Measurements from ENCODE around the gene TEX53.

The TEX53 gene

GRCh38 chr9:114657705-114658104 is at the start of gene TEX53:
TEX53 (minus strand) TSS chr9:114657805; CDS start chr9:114657774, 31 bp downstream.
- peaks cover 3% of the 10 kb centered on the region for H3K4me1 ChIP-seq (ENCODE audit: insufficient read depth, poor library complexity, severe bottlenecking)
- ATAC-seq (ENCODE audit: low read depth) (no peak), DNase-seq (ENCODE audit: low spot score) (no peak)
- H3K27ac ChIP-seq (ENCODE audit: poor library complexity, severe bottlenecking), result no peak within 1 kb of the TSS
- no peaks in the 10 kb centered on the region for H3K9me3 ChIP-seq (ENCODE audit: severe bottlenecking)
- no peaks in the 10 kb centered on the region for H3K36me3 ChIP-seq (ENCODE audit: low read depth)
- no peaks in the 10 kb centered on the region for H3K27me3 ChIP-seq (ENCODE audit: insufficient read depth, poor library complexity, severe bottlenecking)
- H3K4me3 ChIP-seq (ENCODE audit: severe bottlenecking), result no peak within 1 kb of the TSS
- no peak for TF ChIP-seq CTCF (IDR thresholded peaks at IDR 0.05; ENCODE audit: poor library complexity, severe bottlenecking)

DNA sequence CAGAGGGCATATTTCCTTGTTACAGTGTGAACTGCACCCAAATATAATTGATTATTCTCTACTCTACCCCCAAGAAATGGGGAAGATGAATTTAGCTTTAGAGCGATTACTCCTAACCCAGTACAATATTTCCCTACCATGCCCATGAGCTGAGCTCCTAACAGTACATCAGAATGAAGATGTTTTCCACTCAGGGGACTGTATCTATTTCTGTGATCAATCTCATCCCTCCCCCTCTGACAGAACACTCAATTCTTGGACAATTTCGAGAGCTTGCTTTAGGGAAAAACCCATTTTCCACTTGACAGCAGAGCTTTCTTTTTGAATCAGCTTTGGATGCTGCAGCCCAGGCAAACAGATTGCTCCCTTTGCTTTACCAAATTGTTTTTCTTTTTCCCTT is 49.1 kb upstream of the TEX53 start:
- DNase-seq (ENCODE audit: low spot score) (no peak), ATAC-seq (ENCODE audit: low read depth) (no peak)

GRCh38 chr9:114701988-114702387 is 44.4 kb upstream of the TEX53 start:
- Histone ChIP-seq H3K27me3 (ENCODE audit: insufficient read depth, poor library complexity, severe bottlenecking) (no peaks in the 10 kb centered on the region), H3K9me3 (ENCODE audit: severe bottlenecking) (no peaks in the 10 kb centered on the region), H3K4me1 (ENCODE audit: insufficient read depth, poor library complexity, severe bottlenecking) (no peaks in the 10 kb centered on the region), H3K27ac (ENCODE audit: poor library complexity, severe bottlenecking) (no peak overlapping the region), H3K4me3 (ENCODE audit: severe bottlenecking) (no peak overlapping the region), H3K36me3 (ENCODE audit: low read depth) (no peaks in the 10 kb centered on the region)
- TF ChIP-seq CTCF (IDR thresholded peaks at IDR 0.05; ENCODE audit: poor library complexity, severe bottlenecking), result no peak
- no peak for ATAC-seq (ENCODE audit: low read depth)
- no peak for DNase-seq (ENCODE audit: low spot score)

More for the DNA sequence above, 49.1 kb upstream of the TEX53 start:
- Histone ChIP-seq H3K27me3 (ENCODE audit: insufficient read depth, poor library complexity, severe bottlenecking) (no peaks in the 10 kb centered on the region), H3K9me3 (ENCODE audit: severe bottlenecking) (no peaks in the 10 kb centered on the region), H3K4me1 (ENCODE audit: insufficient read depth, poor library complexity, severe bottlenecking) (no peaks in the 10 kb centered on the region), H3K27ac (ENCODE audit: poor library complexity, severe bottlenecking) (no peak overlapping the region), H3K4me3 (ENCODE audit: severe bottlenecking) (no peak overlapping the region), H3K36me3 (ENCODE audit: low read depth) (no peaks in the 10 kb centered on the region)
- no peak for TF ChIP-seq CTCF (IDR thresholded peaks at IDR 0.05; ENCODE audit: poor library complexity, severe bottlenecking)

DNA sequence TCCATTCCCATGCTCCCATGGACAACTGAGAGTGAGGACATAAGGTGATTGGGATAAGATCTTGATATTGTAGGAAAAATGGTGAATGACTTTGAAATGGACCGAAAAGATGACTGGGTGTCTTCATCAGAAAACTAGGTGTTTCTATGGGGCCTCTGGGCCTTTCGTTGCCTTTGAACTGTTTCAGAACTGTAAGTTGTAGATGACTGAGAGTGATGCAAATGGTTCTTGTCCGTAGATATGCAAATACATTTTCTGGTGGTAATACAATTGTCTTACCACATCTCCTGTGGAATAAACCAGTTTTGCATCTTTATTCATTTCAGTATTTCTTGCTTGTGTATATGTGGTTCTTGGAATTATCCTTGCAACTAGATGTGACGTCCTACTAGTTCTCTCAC is 40.3 kb upstream of the TEX53 start:
- ATAC-seq (ENCODE audit: low read depth), result no peak
- Histone ChIP-seq H3K9me3 (ENCODE audit: severe bottlenecking) (no peaks in the 10 kb centered on the region), H3K36me3 (ENCODE audit: low read depth) (no peaks in the 10 kb centered on the region), H3K4me3 (ENCODE audit: severe bottlenecking) (no peak overlapping the region), H3K27ac (ENCODE audit: poor library complexity, severe bottlenecking) (no peak overlapping the region), H3K4me1 (ENCODE audit: insufficient read depth, poor library complexity, severe bottlenecking) (peaks cover 12% of the 10 kb centered on the region), H3K27me3 (ENCODE audit: insufficient read depth, poor library complexity, severe bottlenecking) (no peaks in the 10 kb centered on the region)
- TF ChIP-seq CTCF (IDR thresholded peaks at IDR 0.05; ENCODE audit: poor library complexity, severe bottlenecking), result no peak
- no peak for DNase-seq (ENCODE audit: low spot score)

DNA sequence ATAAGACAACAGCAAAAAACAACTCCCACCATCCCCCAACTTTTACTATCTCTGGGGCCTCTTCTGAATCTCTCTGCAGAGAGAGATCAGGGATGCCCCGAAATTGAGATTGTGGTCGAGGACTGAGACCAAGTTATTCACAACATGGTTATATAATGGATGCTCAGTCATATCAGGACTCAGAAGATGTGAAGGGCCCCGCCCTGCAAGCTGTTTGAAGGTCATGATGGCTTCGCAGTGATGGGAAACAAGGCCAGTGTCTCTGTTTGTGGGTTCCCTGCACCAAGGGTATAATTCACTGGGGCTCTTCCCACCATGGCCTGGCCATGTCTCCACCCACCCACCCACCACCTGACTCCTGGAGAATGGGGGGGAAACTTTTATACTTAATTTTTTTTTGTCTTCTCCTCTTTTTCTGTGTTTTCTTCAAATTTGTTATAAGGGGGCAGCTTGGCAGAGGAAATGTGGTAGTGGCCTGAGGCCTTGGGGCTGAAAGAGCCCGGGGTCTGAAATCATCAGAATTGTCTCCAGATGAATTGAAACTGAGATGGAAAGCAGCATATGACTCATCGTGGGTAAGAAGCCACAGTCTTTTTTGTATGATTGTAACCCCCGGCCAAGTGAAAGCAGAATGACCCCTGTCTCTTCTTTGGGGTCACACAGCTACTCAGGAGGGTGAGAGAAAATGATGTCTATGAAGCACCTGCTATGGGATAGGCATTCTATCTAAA is 39.4 kb upstream of the TEX53 start:
- no peaks in the 10 kb centered on the region for H3K27me3 ChIP-seq (ENCODE audit: insufficient read depth, poor library complexity, severe bottlenecking)
- H3K4me1 ChIP-seq (ENCODE audit: insufficient read depth, poor library complexity, severe bottlenecking), result peaks cover 12% of the 10 kb centered on the region
- H3K27ac ChIP-seq (ENCODE audit: poor library complexity, severe bottlenecking), result no peak overlapping the region
- no peak for DNase-seq (ENCODE audit: low spot score)
- no peaks in the 10 kb centered on the region for H3K36me3 ChIP-seq (ENCODE audit: low read depth)
- H3K4me3 ChIP-seq (ENCODE audit: severe bottlenecking), result no peak overlapping the region
- ATAC-seq (ENCODE audit: low read depth), result no peak
- no peak for TF ChIP-seq CTCF (IDR thresholded peaks at IDR 0.05; ENCODE audit: poor library complexity, severe bottlenecking)
- H3K9me3 ChIP-seq (ENCODE audit: severe bottlenecking), result no peaks in the 10 kb centered on the region
